ENCODE measurements around the gene ARRB1.

DNA sequence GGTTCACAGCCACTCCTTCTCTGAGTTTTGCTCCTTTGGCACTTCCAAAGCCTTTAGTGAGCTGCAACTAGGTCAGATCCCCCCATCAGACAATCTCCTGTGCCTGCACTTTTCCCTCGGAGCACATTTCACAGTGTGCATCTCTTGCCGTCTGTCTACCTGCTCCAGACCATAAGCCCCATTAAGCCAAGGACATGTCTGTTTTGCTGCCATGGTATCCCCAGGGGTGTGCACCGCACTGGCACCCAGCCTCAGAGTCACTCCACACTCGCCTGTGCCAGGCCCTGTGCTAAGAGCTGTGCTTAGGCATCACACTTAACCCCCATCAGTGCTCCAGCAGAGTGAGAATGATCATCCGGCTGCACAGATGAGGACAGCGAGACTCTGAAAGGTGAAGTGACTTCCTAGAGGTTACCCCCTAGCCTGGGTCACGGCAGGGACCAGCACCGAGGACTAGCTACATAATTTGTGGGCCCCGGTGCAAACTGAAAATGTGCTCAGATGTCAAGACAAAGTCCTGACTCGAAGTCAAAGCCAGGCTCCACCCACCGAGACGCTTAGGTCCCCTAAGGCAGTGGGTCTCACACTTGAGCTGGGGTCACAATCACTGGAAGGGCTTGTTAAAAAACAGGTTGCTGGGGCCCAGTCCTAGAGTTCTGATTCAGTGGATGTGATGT lies 33.9 kb downstream of the ARRB1 start:
- TF ChIP-seq CTCF (IDR thresholded peaks at IDR 0.05) (no peak), POLR2A (IDR thresholded peaks at IDR 0.05) (no peak)
